SU-DHL-6 (cell line): ENCODE data around the gene SMIM5.

ENCODE experiments used
- H2AFZ ChIP-seq: fragments of 200-600 bp; sonication (generic); 2 replicates; pipeline ENCODE4 v1.6.1; 2014; ENCODE audit warnings: low read depth, mild to moderate bottlenecking, moderate library complexity, mixed read lengths, antibody characterized with exemption, low read length; ENCODE audit not compliant: severe bottlenecking
- H3F3A ChIP-seq: fragments of 200-600 bp; shearing (Covaris generic); 2 replicates; pipeline ENCODE4 v1.6.0; 2016; ENCODE audit warnings: antibody characterized with exemption, mild to moderate bottlenecking; ENCODE audit not compliant: insufficient read depth
- H3K27ac ChIP-seq: fragments of 200-600 bp; sonication (generic); 2 replicates; pipeline ENCODE4 v1.5.1; 2016; ENCODE audit warnings: low read depth, mild to moderate bottlenecking, low read length, moderate library complexity, mixed read lengths
- H3K27me3 ChIP-seq: fragments of 200-600 bp; sonication (generic), shearing (Covaris generic); 2 replicates; pipeline ENCODE4 v1.6.0; 2014; ENCODE audit warnings: mild to moderate bottlenecking, low read length
- H3K36me3 ChIP-seq: fragments of 200-600 bp; sonication (generic); 2 replicates; pipeline ENCODE4 v1.6.1; 2014; ENCODE audit warnings: mild to moderate bottlenecking, low read length, mixed read lengths
- H3K4me2 ChIP-seq: fragments of 300-600, 200-600 bp; shearing (Covaris generic), sonication (generic); 2 replicates; pipeline ENCODE4 v1.6.0; 2014; ENCODE audit warnings: low read length, low read depth, mild to moderate bottlenecking; ENCODE audit not compliant: poor library complexity, severe bottlenecking
- H3K4me3 ChIP-seq: fragments of 200-600 bp; sonication (generic); 2 replicates; pipeline ENCODE4 v1.5.1; 2014; ENCODE audit warnings: antibody characterized with exemption, low read length, mild to moderate bottlenecking, mixed read lengths; ENCODE audit not compliant: insufficient read depth, poor library complexity, severe bottlenecking
- H3K79me2 ChIP-seq: fragments of 200-600 bp; sonication (generic); 2 replicates; pipeline ENCODE4 v1.6.1; 2014; ENCODE audit warnings: mild to moderate bottlenecking, low read length, moderate library complexity; ENCODE audit not compliant: insufficient read depth
- H3K9ac ChIP-seq: fragments of 200-600 bp; sonication (generic); 2 replicates; pipeline ENCODE4 v1.7.0; 2014; ENCODE audit warnings: mild to moderate bottlenecking, low read length
- H3K9me2 ChIP-seq: fragments of 200-600 bp; sonication (generic); replicated peaks from 2 replicates; pipeline ENCODE4 v1.6.1; 2014; ENCODE audit warnings: low read length; ENCODE audit not compliant: insufficient read depth
- H3K9me3 ChIP-seq: fragments of 200-600 bp; sonication (generic); 2 replicates; pipeline ENCODE4 v1.6.1; 2014; ENCODE audit warnings: low read length, mixed read lengths; ENCODE audit not compliant: insufficient read depth
- H4K20me1 ChIP-seq: fragments of 200-600 bp; sonication (generic); 2 replicates; pipeline ENCODE4 v1.6.1; 2014; ENCODE audit warnings: low read depth, mild to moderate bottlenecking, antibody characterized with exemption, low read length, moderate library complexity, mixed read lengths
- CTCF ChIP-seq: fragments of 200-600 bp; sonication (generic); IDR thresholded peaks from one replicate; pipeline ENCODE4 v1.5.1; 2017; ENCODE audit warnings: antibody characterized with exemption, mild to moderate bottlenecking, low read length, moderate library complexity; ENCODE audit not compliant: insufficient read depth, poor library complexity, severe bottlenecking
- EZH2phosphoT487 ChIP-seq: fragments of 200-600 bp; sonication (generic), shearing (Covaris generic); conservative IDR thresholded peaks from 2 replicates; pipeline ENCODE4 v1.6.1; 2018; ENCODE audit warnings: mild to moderate bottlenecking, antibody characterized with exemption, low read length, moderate library complexity, mixed read lengths

The SMIM5 gene

DNA sequence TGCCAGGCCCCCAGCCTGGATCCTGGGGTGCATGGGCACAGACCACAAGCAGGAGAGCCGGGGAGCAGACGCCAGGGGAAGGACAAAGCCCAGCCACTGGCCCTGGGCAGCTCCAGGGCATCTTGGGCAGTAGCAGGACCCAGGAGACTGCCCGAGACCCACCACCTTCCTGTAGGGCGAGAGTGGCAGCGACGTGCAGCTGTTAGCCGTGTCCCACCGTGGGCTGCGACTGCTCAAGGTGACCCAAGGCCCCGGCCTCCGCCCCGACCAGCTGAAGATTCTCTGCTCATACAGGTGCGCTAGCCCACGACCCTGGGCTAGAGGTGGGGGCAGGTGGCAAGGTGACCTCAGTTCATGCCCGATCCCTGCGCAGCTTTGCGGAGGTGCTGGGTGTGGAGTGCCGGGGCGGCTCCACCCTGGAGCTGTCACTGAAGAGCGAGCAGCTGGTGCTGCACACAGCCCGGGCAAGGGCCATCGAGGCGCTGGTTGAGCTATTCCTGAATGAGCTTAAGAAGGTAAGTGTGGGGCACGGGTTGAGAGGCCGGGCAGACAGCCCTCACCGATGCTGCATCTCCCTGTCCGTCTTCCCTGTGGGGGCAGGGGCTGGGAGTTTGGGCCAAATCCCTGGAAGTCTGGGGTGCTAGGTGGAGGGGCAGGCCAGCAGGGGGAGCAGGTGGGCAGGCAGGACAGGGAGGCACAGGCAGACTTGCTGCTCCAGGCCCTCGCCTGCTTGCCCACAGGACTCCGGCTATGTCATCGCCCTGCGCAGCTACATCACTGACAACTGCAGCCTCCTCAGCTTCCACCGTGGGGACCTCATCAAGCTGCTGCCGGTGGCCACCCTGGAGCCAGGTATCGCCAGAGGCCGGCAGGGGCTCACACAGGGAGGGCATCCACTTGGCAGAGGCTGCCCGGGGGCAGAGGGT, 13.5 kb upstream of the SMIM5 start:
- no peak overlapping the region for H3K9ac ChIP-seq
- no peak overlapping the region for H3K27ac ChIP-seq
- no peaks in the 10 kb centered on the region for H3K9me3 ChIP-seq
- H4K20me1 ChIP-seq = no peaks in the 10 kb centered on the region
- H3K36me3 ChIP-seq = no peaks in the 10 kb centered on the region
- H3K4me2 ChIP-seq = no peak overlapping the region
- H3K27me3 ChIP-seq = no peaks in the 10 kb centered on the region
- no peaks in the 10 kb centered on the region for H3K9me2 ChIP-seq
- no peak overlapping the region for H2AFZ ChIP-seq
- H3F3A ChIP-seq = no peaks in the 10 kb centered on the region
- no peak for TF ChIP-seq EZH2phosphoT487
- TF ChIP-seq CTCF = peak; percentile 48
- no peak overlapping the region for H3K4me3 ChIP-seq
- no peaks in the 10 kb centered on the region for H3K79me2 ChIP-seq

DNA sequence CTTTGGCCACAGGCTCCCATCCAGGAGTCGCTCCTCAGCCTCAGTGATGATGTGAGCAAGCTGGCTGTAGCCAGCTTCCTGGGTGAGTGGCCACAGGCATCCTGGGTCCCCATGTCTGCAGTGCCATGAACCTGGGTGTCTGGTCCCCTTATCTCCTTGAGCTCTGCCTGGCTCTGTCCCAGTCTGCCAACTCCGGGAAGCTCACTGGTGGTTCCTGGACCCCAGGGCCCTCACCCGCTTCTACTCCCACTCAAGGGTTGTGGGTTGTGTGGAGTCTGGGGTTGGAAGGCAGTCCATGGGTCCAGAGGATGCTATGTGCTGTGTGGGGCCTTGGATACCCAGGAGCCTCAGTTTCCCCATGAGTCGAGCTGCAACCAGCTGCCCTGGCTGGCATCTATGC, 11.7 kb upstream of the SMIM5 start:
- H3K4me2 ChIP-seq = no peak overlapping the region
- no peak overlapping the region for H3K4me3 ChIP-seq
- H2AFZ ChIP-seq = no peak overlapping the region
- TF ChIP-seq CTCF = no peak
- no peak for TF ChIP-seq EZH2phosphoT487
- no peak overlapping the region for H3K9ac ChIP-seq
- no peaks in the 10 kb centered on the region for H4K20me1 ChIP-seq
- H3K79me2 ChIP-seq = no peaks in the 10 kb centered on the region
- no peaks in the 10 kb centered on the region for H3K9me2 ChIP-seq
- H3K27me3 ChIP-seq = no peaks in the 10 kb centered on the region
- no peaks in the 10 kb centered on the region for H3K9me3 ChIP-seq
- H3F3A ChIP-seq = no peaks in the 10 kb centered on the region
- no peaks in the 10 kb centered on the region for H3K36me3 ChIP-seq
- no peak overlapping the region for H3K27ac ChIP-seq

DNA sequence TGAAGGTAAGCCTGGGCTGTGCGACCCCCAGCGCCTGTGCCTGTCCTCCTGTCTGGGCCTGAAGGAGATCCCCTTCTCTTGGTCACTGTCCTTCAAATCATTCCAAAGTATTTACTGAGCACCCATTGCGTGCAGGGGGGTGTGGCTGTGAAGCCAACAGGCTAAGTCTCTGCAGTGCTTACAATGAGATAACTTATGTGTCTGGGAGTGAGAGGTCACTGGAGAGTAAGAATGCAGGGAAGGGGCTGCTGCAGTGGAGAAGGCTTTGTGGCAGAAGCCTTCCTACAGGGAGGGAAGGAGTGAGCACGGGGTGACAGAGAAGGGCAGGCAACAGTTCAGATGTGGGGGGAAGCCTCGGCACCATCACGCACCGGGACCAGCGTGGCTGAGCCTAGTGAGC, 11.2 kb upstream of the SMIM5 start:
- Histone ChIP-seq H3K27ac (no peak overlapping the region), H3K27me3 (no peaks in the 10 kb centered on the region), H3K79me2 (no peaks in the 10 kb centered on the region), H3K4me2 (no peak overlapping the region), H3K9me2 (no peaks in the 10 kb centered on the region), H3K4me3 (no peak overlapping the region), H3K9ac (no peak overlapping the region), H3K36me3 (no peaks in the 10 kb centered on the region), H2AFZ (no peak overlapping the region), H4K20me1 (no peaks in the 10 kb centered on the region), H3K9me3 (no peaks in the 10 kb centered on the region), H3F3A (no peaks in the 10 kb centered on the region)
- TF ChIP-seq CTCF = no peak
- no peak for TF ChIP-seq EZH2phosphoT487
